ENCODE data around the gene PSMB2.

Gene PSMB2

DNA sequence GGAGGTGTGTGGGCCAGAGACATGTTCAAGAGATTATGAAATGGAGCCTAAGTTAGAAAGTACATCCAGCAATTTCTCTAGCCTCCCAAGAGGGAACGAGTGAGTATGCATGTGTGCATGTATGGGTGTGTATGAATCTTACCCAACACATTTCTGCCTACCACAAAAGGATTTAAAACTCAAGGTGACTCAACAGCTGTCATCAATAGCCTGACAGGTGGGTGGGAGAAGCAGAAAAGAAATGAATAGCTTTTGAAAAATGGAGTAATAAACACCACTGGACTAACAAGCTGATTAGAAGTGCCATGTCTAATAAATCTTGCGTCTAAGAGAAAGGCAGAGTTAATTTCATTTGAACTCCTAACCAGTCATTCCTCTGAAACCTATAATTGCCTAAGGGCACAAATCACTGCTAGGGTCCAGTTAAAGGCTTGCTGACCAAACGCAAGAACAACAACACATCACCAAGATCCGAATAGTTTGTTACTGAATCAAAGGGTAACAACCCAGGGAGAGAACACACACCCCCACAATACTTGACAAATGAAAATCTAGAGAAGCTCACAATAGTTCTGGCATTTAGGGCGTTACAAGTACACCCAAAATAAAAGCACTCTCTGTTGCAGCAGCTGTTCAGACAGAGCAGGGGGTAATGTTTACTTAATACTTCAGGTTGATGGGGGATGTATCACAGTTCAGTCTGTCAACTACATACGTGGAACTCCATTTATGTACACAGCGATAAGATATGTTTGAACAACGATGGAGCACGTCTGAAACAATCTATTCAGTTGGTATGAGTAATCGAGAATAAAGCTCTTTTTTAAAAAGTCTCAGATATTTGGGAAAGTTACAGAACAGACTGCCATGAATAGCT, 85.5 kb downstream of the PSMB2 start:
- TF ChIP-seq, protein P1, sequence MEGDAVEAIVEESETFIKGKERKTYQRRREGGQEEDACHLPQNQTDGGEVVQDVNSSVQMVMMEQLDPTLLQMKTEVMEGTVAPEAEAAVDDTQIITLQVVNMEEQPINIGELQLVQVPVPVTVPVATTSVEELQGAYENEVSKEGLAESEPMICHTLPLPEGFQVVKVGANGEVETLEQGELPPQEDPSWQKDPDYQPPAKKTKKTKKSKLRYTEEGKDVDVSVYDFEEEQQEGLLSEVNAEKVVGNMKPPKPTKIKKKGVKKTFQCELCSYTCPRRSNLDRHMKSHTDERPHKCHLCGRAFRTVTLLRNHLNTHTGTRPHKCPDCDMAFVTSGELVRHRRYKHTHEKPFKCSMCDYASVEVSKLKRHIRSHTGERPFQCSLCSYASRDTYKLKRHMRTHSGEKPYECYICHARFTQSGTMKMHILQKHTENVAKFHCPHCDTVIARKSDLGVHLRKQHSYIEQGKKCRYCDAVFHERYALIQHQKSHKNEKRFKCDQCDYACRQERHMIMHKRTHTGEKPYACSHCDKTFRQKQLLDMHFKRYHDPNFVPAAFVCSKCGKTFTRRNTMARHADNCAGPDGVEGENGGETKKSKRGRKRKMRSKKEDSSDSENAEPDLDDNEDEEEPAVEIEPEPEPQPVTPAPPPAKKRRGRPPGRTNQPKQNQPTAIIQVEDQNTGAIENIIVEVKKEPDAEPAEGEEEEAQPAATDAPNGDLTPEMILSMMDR (conservative IDR thresholded peaks at IDR 0.05; ENCODE audit: control insufficient read depth, insufficient read depth, low read depth, low read length), result no peak
- peak overlapping the region; percentile 91 for H3K4me3 ChIP-seq (ENCODE audit: control insufficient read depth, low read depth, low read length)
- DNase-seq (ENCODE audit: low read depth), result peak; percentile 85

DNA sequence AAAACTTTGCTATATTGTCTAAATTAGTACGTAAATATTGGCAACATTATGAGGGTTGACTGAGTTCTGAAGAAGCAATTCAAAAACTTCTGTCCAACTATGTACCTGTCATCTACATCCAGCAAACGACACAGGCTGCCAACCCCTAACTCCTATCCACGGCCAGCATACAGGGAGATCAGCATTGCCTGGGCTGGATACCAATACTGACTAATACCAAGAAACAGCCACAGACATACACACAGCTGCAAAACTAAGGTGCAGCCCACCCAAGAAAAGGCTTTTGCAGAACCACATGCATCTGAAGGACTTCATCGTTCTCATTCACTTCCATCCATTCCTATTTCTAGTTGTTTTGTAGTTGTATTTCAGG, 86.1 kb downstream of the PSMB2 start:
- no peak overlapping the region for H3K4me3 ChIP-seq (ENCODE audit: control insufficient read depth, low read depth, low read length)
- TF ChIP-seq, protein P1 (conservative IDR thresholded peaks at IDR 0.05; ENCODE audit: control insufficient read depth, insufficient read depth, low read depth, low read length), result no peak
- peak; percentile 31 for DNase-seq (ENCODE audit: low read depth)

DNA sequence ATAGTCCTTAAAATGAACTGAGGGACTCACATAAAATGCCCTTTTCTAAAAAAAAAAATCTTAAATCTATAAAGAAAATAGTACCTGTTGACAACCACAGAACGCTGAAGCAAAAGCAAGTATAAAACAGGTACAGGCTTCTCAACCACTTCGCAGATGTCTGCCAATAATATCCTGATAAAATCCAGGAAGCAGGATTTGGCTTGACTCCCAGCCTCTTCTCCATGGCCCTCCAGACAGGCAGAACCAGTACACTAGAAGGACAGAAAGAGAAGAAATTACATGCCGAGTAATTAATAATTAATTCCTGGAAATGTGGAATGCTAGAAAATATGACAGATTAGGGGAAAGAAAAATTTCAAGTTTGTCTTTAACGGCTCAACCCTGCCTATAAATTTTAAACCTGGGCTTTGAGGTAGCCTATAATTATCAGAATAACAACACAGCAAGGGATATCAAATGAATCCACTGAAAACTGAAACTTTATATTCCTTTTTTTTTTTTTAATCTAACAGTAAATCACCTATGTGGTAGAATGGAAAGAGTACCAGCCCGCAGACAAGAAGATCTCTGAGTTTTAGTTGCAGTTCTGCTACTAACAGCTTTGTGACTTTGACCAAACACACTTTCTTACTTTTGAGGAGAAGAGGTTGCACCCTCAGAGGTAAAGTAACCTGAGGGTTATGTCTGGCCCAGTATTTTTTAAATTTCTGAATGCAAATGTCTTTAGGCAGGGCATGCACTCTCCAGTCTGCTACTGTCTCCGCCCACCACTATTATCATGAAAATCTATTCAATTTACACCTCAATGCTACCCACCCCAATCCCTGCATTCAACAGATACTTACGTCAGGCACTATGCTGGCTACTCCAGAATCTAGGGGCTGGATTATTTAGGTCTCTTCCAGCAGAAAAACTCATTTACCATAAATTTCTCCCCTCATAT, 86.8 kb downstream of the PSMB2 start:
- H3K4me3 ChIP-seq (ENCODE audit: control insufficient read depth, low read depth, low read length), result no peak overlapping the region
- DNase-seq (ENCODE audit: low read depth), result no peak
- TF ChIP-seq, protein P1 (conservative IDR thresholded peaks at IDR 0.05; ENCODE audit: control insufficient read depth, insufficient read depth, low read depth, low read length), result no peak

DNA sequence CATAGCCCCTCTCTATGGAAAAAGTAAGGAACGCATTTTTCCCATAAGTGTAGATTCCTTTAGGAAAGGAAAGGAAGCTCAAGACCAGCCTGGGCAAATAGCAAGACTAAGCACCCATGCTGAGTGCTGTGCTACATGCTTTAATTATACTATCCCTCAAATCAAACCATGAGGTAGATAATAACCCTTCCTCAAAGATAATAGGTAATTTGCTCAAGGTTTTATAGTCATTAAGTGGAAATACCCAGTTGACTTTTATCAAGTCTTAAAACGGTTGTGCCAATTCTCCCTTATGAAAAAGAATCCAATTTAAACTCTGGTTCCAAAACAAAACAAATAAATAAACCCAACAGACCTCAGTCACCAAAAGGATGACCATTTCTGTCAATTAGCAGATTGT, 87.5 kb downstream of the PSMB2 start:
- no peak overlapping the region for H3K4me3 ChIP-seq (ENCODE audit: control insufficient read depth, low read depth, low read length)
- TF ChIP-seq, protein P1 (conservative IDR thresholded peaks at IDR 0.05; ENCODE audit: control insufficient read depth, insufficient read depth, low read depth, low read length), result no peak
- DNase-seq (ENCODE audit: low read depth), result no peak

Measured in fibroblast of mammary gland (primary cell).